Activated T-helper 2 cell treated with anti-CD3 and anti-CD28 coated beads, Interferon-gamma antibody, Interleukin-2, Interleukin-4, amounts not matched to agents 10 μg/mL and 5 μg/mL and 100 μg/mL, durations not matched to agents 14 hours and 24 hours and 36 hours (primary cell): ENCODE measurements around the gene GPR45. TPM values are rescaled to one million over a fixed set of nuclear protein-coding genes. Genes with fewer than 3 reads are reported as not detected.
"Not testable (repeated sequence)": the region's sequence is repeated elsewhere in the genome, so short reads cannot be mapped to it uniquely, and the experiment has no call there.

Source experiments
- DNase-seq: peaks from one replicate; pipeline ENCODE4 v3.0.0; 2021; ENCODE audit warnings: low spot score
- H3K27ac Mint-ChIP-seq: one replicate; pipeline ENCODE4 v1.8.0; 2021; ENCODE audit warnings: mixed read lengths
- H3K27me3 Mint-ChIP-seq: one replicate; pipeline ENCODE4 v1.8.0; 2021; ENCODE audit warnings: low read depth, mixed read lengths
- H3K36me3 Mint-ChIP-seq: one replicate; pipeline ENCODE4 v1.8.0; 2021; ENCODE audit warnings: low read depth, mixed read lengths
- H3K4me1 Mint-ChIP-seq: one replicate; pipeline ENCODE4 v1.8.0; 2021; ENCODE audit warnings: low read depth, mixed read lengths
- H3K4me3 Mint-ChIP-seq: one replicate; pipeline ENCODE4 v1.8.0; 2021; ENCODE audit warnings: low read depth, mild to moderate bottlenecking, moderate library complexity, mixed read lengths
- H3K9me3 Mint-ChIP-seq: one replicate; pipeline ENCODE4 v1.8.0; 2021; ENCODE audit warnings: mixed read lengths
- intact Hi-C: fragments of 100-400 bp; cut with micrococcal nuclease; formaldehyde crosslinking; loops from one replicate; pipeline ENCODE4 v1.15.1; 2023
- total RNA-seq: library from RNA; stranded (reverse); gene quantifications from 2 replicates; pipeline ENCODE4 v1.2.3, GENCODE V29; 2022

Gene GPR45
- total RNA-seq, 1 donor from 2014 or later = not detected

DNA sequence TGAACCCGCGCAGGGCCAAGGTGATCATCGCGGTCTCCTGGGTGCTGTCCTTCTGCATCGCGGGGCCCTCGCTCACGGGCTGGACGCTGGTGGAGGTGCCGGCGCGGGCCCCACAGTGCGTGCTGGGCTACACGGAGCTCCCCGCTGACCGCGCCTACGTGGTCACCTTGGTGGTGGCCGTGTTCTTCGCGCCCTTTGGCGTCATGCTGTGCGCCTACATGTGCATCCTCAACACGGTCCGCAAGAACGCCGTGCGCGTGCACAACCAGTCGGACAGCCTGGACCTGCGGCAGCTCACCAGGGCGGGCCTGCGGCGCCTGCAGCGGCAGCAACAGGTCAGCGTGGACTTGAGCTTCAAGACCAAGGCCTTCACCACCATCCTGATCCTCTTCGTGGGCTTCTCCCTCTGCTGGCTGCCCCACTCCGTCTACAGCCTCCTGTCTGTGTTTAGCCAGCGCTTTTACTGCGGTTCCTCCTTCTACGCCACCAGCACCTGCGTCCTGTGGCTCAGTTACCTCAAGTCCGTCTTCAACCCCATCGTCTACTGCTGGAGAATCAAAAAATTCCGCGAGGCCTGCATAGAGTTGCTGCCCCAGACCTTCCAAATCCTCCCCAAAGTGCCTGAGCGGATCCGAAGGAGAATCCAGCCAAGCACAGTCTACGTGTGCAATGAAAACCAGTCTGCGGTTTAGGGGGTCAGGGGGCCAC lies 897 bp downstream of the GPR45 start:
- no peak overlapping the region for H3K27ac Mint-ChIP-seq
- no peak overlapping the region for H3K4me3 Mint-ChIP-seq

DNA sequence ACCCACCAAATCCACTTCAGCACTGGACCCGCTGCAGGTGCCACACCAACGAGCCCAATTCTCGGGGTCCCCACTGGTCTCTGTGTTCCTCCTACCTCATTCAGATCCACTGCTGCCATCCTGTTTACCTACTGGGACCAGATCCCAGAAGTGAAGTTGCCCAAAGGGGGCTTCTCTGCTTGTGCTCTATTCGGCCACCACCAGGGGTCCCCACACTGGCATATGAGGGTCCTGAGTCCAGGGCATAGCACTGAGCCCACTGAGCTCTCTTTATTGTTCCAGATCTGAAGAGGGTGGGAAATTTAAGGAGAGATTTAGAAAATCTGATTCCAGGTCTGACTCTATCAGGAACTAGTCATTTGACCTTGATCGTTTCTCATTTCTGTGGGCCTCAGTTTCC lies 2.4 kb downstream of the GPR45 start:
- H3K4me1 Mint-ChIP-seq = no peaks in the 10 kb centered on the region
- no peaks in the 10 kb centered on the region for H3K36me3 Mint-ChIP-seq
- intact Hi-C loops = no loop called here
- H3K27me3 Mint-ChIP-seq = peaks cover 6% of the 10 kb centered on the region
- H3K9me3 Mint-ChIP-seq = no peaks in the 10 kb centered on the region
- H3K4me3 Mint-ChIP-seq = no peak overlapping the region
- H3K27ac Mint-ChIP-seq = no peak overlapping the region
- no peak for DNase-seq

More for the DNA sequence above, 897 bp downstream of the GPR45 start:
- H3K9me3 Mint-ChIP-seq = no peaks in the 10 kb centered on the region
- intact Hi-C loops = no loop called here
- no peaks in the 10 kb centered on the region for H3K4me1 Mint-ChIP-seq
- no peak for DNase-seq
- peaks cover 8% of the 10 kb centered on the region for H3K27me3 Mint-ChIP-seq
- no peaks in the 10 kb centered on the region for H3K36me3 Mint-ChIP-seq

- Mint-ChIP-seq H3K36me3 (no peaks in the 10 kb centered on the region), H3K4me1 (no peaks in the 10 kb centered on the region), H3K27me3 (peaks cover under 1% of the 10 kb centered on the region), H3K9me3 (no peaks in the 10 kb centered on the region), H3K27ac (no peak overlapping the region), H3K4me3 (no peak overlapping the region)
- no peak for DNase-seq
- intact Hi-C loops = no loop called here
These were observed 2.9 kb downstream of the GPR45 start for GRCh38 chr2:105244451-105244850.

DNA sequence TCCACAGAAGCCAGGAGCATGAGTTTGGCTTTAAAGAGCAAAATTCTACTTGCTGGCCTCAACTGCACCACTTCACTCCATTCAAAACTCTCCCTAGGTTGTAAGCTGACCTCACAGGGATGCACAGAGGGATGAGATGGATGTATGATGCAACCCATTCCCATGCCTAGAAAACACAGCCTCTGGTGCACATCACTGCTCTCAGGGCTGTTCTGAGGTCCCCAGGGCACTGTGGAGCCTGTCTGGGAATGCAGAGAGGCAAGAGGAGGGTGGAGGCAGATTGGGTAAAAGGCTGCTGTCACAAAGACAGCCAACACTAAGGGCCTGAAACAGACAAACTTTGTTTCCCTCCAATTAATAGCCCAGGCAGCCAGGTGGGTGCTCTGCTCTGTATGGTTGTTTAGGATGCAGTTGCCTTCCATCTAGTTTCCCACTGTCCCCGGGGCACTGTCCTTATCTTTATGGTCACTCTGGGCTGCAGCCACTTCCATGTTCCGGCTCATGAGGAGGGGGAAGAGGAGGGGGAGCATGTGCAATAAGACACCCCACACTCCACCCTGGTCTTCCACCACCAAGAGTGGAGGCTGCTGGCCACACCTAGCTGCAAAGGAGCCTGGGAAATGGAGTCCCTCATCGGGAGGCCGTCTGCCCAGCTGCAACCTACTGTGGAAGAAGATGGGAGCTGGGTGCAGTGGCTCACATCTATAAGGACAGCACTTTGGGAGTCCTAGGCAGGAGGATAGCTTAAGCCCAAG lies 7.0 kb downstream of the GPR45 start:
- Mint-ChIP-seq H3K27ac (no peak overlapping the region), H3K4me1 (no peaks in the 10 kb centered on the region), H3K9me3 (no peaks in the 10 kb centered on the region), H3K36me3 (no peaks in the 10 kb centered on the region), H3K27me3 (no peaks in the 10 kb centered on the region), H3K4me3 (no peak overlapping the region)
- DNase-seq = no peak
- intact Hi-C loops = no loop called here

GRCh38 chr2:105249181-105249580 lies 7.6 kb downstream of the GPR45 start:
- Mint-ChIP-seq H3K4me3 (no peak overlapping the region), H3K27me3 (no peaks in the 10 kb centered on the region), H3K9me3 (no peaks in the 10 kb centered on the region), H3K4me1 (no peaks in the 10 kb centered on the region), H3K36me3 (no peaks in the 10 kb centered on the region), H3K27ac (no peak overlapping the region)
- intact Hi-C loops = no loop called here
- DNase-seq = no peak

DNA sequence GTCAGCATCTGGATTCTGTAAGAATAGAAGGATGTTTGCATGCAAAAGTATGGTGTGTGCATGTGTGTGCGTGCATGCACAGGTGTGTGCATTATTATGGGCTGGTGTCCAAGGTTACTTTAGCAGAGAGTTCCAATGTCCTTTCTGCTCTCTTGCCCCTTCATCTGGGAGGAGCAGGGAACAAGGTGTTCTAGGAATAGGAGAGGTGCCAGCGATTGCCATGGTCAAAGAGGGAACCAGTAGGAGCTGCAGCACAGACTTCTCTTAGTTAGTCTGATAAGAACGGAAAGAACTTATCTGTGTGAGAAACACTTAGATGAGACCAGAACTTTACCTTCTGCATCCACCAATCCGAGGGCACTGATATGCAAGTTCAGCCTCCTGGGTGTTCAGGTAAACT lies 8.3 kb downstream of the GPR45 start:
- Mint-ChIP-seq H3K9me3 (no peaks in the 10 kb centered on the region), H3K4me3 (no peak overlapping the region), H3K4me1 (no peaks in the 10 kb centered on the region), H3K27me3 (no peaks in the 10 kb centered on the region), H3K27ac (no peak overlapping the region), H3K36me3 (no peaks in the 10 kb centered on the region)
- intact Hi-C loops = no loop called here
- no peak for DNase-seq

- H3K9me3 Mint-ChIP-seq, H3K36me3 Mint-ChIP-seq, DNase-seq, H3K27ac Mint-ChIP-seq, intact Hi-C loops, H3K4me3 Mint-ChIP-seq, H3K27me3 Mint-ChIP-seq, H3K4me1 Mint-ChIP-seq: not testable (repeated sequence)
These were observed 9.6 kb downstream of the GPR45 start for GRCh38 chr2:105251016-105251648.

DNA sequence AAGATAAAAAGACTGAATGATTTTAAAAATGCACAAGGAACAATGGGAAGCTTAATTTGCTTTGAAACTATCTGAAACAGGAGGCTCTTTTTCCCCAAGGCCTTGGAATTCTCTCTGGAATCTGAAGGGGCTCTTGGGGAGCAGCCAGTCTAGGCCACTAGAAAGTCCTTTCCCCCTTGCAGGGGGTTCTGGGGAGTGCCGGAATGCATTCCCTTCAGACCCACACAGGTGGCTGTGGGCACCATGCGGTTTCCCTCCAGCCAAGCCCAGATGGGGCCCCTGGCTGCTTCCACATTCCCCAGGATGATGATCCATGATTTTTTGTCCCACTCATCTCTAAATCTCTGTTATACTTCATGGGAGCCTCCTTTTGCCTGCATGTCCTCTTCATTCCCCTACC lies 10.7 kb downstream of the GPR45 start:
- Mint-ChIP-seq H3K9me3 (no peaks in the 10 kb centered on the region), H3K27ac (no peak overlapping the region), H3K4me1 (no peaks in the 10 kb centered on the region), H3K4me3 (no peak overlapping the region), H3K36me3 (no peaks in the 10 kb centered on the region), H3K27me3 (no peaks in the 10 kb centered on the region)
- intact Hi-C loops = no loop called here
- DNase-seq = no peak

DNA sequence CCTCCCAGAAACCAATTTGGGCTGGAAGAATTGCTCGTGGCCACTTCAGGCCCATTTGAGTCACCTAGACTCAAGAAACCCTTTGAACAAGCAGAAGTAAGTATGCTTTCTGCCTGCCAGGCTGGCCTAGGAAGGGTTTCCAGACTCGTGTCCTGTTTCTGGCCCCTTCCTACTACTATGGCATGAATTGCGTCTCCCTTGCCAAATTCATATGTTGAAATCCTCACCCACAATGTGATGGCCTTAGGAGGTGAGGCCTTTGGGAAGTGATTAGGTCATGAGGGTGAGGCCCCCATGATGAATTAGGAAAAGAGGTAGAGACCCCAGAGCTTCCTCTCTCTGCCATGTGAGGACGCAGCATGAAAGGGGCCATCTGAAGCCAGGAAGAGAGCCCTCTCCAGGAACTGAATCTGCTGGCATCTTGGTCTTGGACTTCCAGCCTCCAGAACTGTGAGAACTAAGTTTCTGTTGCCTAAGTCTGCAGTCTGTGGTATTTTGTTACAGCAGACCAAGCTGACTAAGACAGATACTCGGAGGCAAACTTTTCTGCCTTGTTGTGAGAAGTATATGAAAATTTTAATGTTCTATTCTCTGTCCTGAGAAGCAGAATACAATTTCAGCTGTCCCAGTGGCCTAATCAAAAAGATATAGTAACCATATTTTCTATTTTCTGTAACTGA lies 13.1 kb downstream of the GPR45 start:
- Mint-ChIP-seq H3K27me3 (no peaks in the 10 kb centered on the region), H3K4me3 (no peak overlapping the region), H3K9me3 (no peaks in the 10 kb centered on the region), H3K4me1 (no peaks in the 10 kb centered on the region), H3K27ac (no peak overlapping the region), H3K36me3 (no peaks in the 10 kb centered on the region)
- intact Hi-C loops = no loop called here
- no peak for DNase-seq

GRCh38 chr2:105255979-105256378 lies 14.4 kb downstream of the GPR45 start:
- Mint-ChIP-seq H3K4me3 (no peak overlapping the region), H3K36me3 (no peaks in the 10 kb centered on the region), H3K4me1 (no peaks in the 10 kb centered on the region), H3K9me3 (no peaks in the 10 kb centered on the region), H3K27ac (no peak overlapping the region), H3K27me3 (no peaks in the 10 kb centered on the region)
- intact Hi-C loops = no loop called here
- no peak for DNase-seq

- no peak for DNase-seq
- no peaks in the 10 kb centered on the region for H3K27me3 Mint-ChIP-seq
- no peak overlapping the region for H3K27ac Mint-ChIP-seq
- intact Hi-C loops = no loop called here
- no peaks in the 10 kb centered on the region for H3K9me3 Mint-ChIP-seq
- H3K4me1 Mint-ChIP-seq = no peaks in the 10 kb centered on the region
- no peaks in the 10 kb centered on the region for H3K36me3 Mint-ChIP-seq
- H3K4me3 Mint-ChIP-seq = no peak overlapping the region
These were observed 15.0 kb downstream of the GPR45 start for GRCh38 chr2:105256431-105257047.

DNA sequence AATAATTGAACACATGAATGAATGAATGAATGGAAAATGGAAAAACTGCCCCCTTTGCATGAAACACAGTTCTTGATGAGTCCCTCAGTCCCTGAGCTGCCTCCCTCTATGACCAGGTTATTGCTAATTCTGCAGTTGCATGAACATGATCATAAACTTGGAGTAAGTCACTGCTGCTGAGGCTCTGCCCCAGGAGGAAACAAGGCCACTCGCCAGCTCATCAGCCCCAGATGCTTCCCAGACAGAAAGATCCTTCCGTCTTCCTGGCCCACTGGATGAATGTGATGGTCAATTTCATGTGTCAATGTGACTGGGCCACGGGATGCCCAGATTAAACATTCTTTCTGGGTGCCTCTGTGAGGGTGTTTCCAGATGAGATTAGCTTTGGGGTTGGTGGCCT lies 16.4 kb downstream of the GPR45 start:
- H3K36me3 Mint-ChIP-seq = no peaks in the 10 kb centered on the region
- no peaks in the 10 kb centered on the region for H3K4me1 Mint-ChIP-seq
- no peak for DNase-seq
- H3K9me3 Mint-ChIP-seq = no peaks in the 10 kb centered on the region
- no peak overlapping the region for H3K27ac Mint-ChIP-seq
- intact Hi-C loops = no loop called here
- no peaks in the 10 kb centered on the region for H3K27me3 Mint-ChIP-seq
- H3K4me3 Mint-ChIP-seq = no peak overlapping the region
